Upper lobe of right lung (tissue), 1 donor: ENCODE data around the gene ROR2. TPM values are rescaled to one million over a fixed set of nuclear protein-coding genes. Genes with fewer than 3 reads are reported as not detected.

ENCODE experiments used
- ATAC-seq: fragments of 200-7000 bp; cut with Tn5 transposase; one replicate; pipeline ENCODE4 v1.9.1; 2020; ENCODE audit warnings: mild to moderate bottlenecking, moderate library complexity
- DNase-seq: peaks from one replicate; pipeline ENCODE4 v3.0.0-alpha.2; 2020
- H3K27ac ChIP-seq: fragments of 200-600 bp; one replicate; pipeline ENCODE4 v1.8.0; 2022
- H3K27me3 ChIP-seq: fragments of 200-600 bp; one replicate; pipeline ENCODE4 v1.8.0; 2022; ENCODE audit warnings: mild to moderate bottlenecking
- H3K36me3 ChIP-seq: fragments of 200-600 bp; one replicate; pipeline ENCODE4 v1.8.0; 2022
- H3K4me1 ChIP-seq: fragments of 200-600 bp; one replicate; pipeline ENCODE4 v1.8.0; 2022
- H3K4me3 ChIP-seq: fragments of 200-600 bp; one replicate; pipeline ENCODE4 v1.8.0; 2022; ENCODE audit warnings: mild to moderate bottlenecking
- H3K9me3 ChIP-seq: fragments of 200-600 bp; one replicate; pipeline ENCODE4 v1.8.0; 2022
- CTCF ChIP-seq: fragments of 200-600 bp; IDR thresholded peaks from one replicate; pipeline ENCODE4 v1.8.0; 2022; ENCODE audit warnings: antibody characterized with exemption
- intact Hi-C: fragments of 100-400 bp; cut with DNase I; formaldehyde crosslinking; loops from one replicate; pipeline ENCODE4 v1.11.0; 2022
- total RNA-seq: library from RNA; stranded (reverse); fragmentation: NEBNext Ultra II Directional; extraction: Animal tissue kit (Norgen Biotek cat#: 25700); gene quantifications from one replicate; pipeline ENCODE4 v1.2.1, GENCODE V29; 2021
- donor health status: DM: no; HTN: yes; CAD: no; lungs with severe emphysema.

The ROR2 gene
- total RNA-seq, 1 donor from 2014 or later: 5.5 TPM

- DNase-seq: no peak
- intact Hi-C loops: no loop called here
Measured at GRCh38 chr9:91840469-91840868, 109.6 kb downstream of the ROR2 start.

GRCh38 chr9:91839926-91840465 lies 110.0 kb downstream of the ROR2 start:
- no peak for TF ChIP-seq CTCF
- Histone ChIP-seq H3K36me3 (no peaks in the 10 kb centered on the region), H3K9me3 (no peaks in the 10 kb centered on the region), H3K4me1 (peaks cover 16% of the 10 kb centered on the region), H3K27me3 (peaks cover 7% of the 10 kb centered on the region), H3K4me3 (no peak overlapping the region), H3K27ac (no peak overlapping the region)
- ATAC-seq (no peak), DNase-seq (no peak)
- intact Hi-C loops: no loop called here

More at GRCh38 chr9:91840469-91840868, 109.6 kb downstream of the ROR2 start:
- TF ChIP-seq CTCF: no peak
- H3K27me3 ChIP-seq: peaks cover 7% of the 10 kb centered on the region
- H3K9me3 ChIP-seq: no peaks in the 10 kb centered on the region
- H3K4me1 ChIP-seq: peaks cover 16% of the 10 kb centered on the region
- no peak for ATAC-seq
- H3K27ac ChIP-seq: no peak overlapping the region
- H3K36me3 ChIP-seq: no peaks in the 10 kb centered on the region
- no peak overlapping the region for H3K4me3 ChIP-seq

- no peaks in the 10 kb centered on the region for H3K9me3 ChIP-seq
- TF ChIP-seq CTCF: no peak
- peak; percentile 85 for ATAC-seq
- H3K36me3 ChIP-seq: no peaks in the 10 kb centered on the region
- H3K4me1 ChIP-seq: peaks cover 2% of the 10 kb centered on the region
- DNase-seq: peak; percentile 90
- no peak overlapping the region for H3K27ac ChIP-seq
- H3K4me3 ChIP-seq: no peak overlapping the region
- peaks cover 7% of the 10 kb centered on the region for H3K27me3 ChIP-seq
- intact Hi-C loops: no loop called here
Measured at GRCh38 chr9:91837981-91838731, 111.9 kb downstream of the ROR2 start.

- Histone ChIP-seq H3K9me3 (no peaks in the 10 kb centered on the region), H3K27ac (no peak overlapping the region), H3K4me3 (no peak overlapping the region), H3K4me1 (no peaks in the 10 kb centered on the region), H3K36me3 (no peaks in the 10 kb centered on the region), H3K27me3 (peaks cover 3% of the 10 kb centered on the region)
- TF ChIP-seq CTCF: no peak
- ATAC-seq (no peak), DNase-seq (no peak)
- intact Hi-C loops: no loop called here
Measured at GRCh38 chr9:91836515-91836914, 113.5 kb downstream of the ROR2 start.

- H3K27me3 ChIP-seq: no peaks in the 10 kb centered on the region
- H3K9me3 ChIP-seq: no peaks in the 10 kb centered on the region
- ATAC-seq (no peak), DNase-seq (no peak)
- H3K4me3 ChIP-seq: no peak overlapping the region
- intact Hi-C loops: no loop called here
- no peak overlapping the region for H3K27ac ChIP-seq
- H3K4me1 ChIP-seq: no peaks in the 10 kb centered on the region
- TF ChIP-seq CTCF: no peak
- no peaks in the 10 kb centered on the region for H3K36me3 ChIP-seq
Measured at GRCh38 chr9:91835632-91836031, 114.4 kb downstream of the ROR2 start.
